Measurements from ENCODE around the gene SOSTDC1. TPM values are rescaled to one million over a fixed set of nuclear protein-coding genes. Genes with fewer than 3 reads are reported as not detected.
"Not testable (repeated sequence)": the region's sequence is repeated elsewhere in the genome, so short reads cannot be mapped to it uniquely, and the experiment has no call there.

The SOSTDC1 gene
- polyA plus RNA-seq (ENCODE audit: insufficient read depth in 1 of 5, insufficient read length in 5 of 5, low replicate concordance in 1 of 5), result 10 to 100 TPM; 24.0 to 42.6 (median 33.0) TPM
- long read RNA-seq, donor 1, transcript SOSTDC1-201 (2 exons, 1,869 nt), result major isoform, 30 of 30 reads
- long read RNA-seq, donor 1, partial matches to known transcripts, result 0 of 30 reads
- long read RNA-seq, donor 1, other reads (novel, unspliced or antisense), result 0 of 30 reads
- long read RNA-seq, donor 2, transcript SOSTDC1-201 (2 exons, 1,869 nt), result major isoform, 19 of 24 reads
- long read RNA-seq, donor 2, partial matches to known transcripts, result 5 of 24 reads
- long read RNA-seq, donor 2, other reads (novel, unspliced or antisense), result 0 of 24 reads
- long read RNA-seq, donor 3, transcript SOSTDC1-201 (2 exons, 1,869 nt), result major isoform, 15 of 15 reads
- long read RNA-seq, donor 3, partial matches to known transcripts, result 0 of 15 reads
- long read RNA-seq, donor 3, other reads (novel, unspliced or antisense), result 0 of 15 reads
- long read RNA-seq, donor 4, transcript SOSTDC1-201 (2 exons, 1,869 nt), result major isoform, 13 of 13 reads
- long read RNA-seq, donor 4, partial matches to known transcripts, result 0 of 13 reads
- long read RNA-seq, donor 4, other reads (novel, unspliced or antisense), result 0 of 13 reads
- long read RNA-seq, donor 5, transcript SOSTDC1-201 (2 exons, 1,869 nt), result major isoform, 25 of 47 reads
- long read RNA-seq, donor 5, partial matches to known transcripts, result 22 of 47 reads
- long read RNA-seq, donor 5, other reads (novel, unspliced or antisense), result 0 of 47 reads
- long read RNA-seq, donor 6, transcript SOSTDC1-201 (2 exons, 1,869 nt), result major isoform, 24 of 24 reads
- long read RNA-seq, donor 6, partial matches to known transcripts, result 0 of 24 reads
- long read RNA-seq, donor 6, other reads (novel, unspliced or antisense), result 0 of 24 reads
- long read RNA-seq, donor 7, partial matches to known transcripts, result 0 of 2 reads
- long read RNA-seq, donor 7, other reads (novel, unspliced or antisense), result 0 of 2 reads
- long read RNA-seq, donor 8, transcript SOSTDC1-201 (2 exons, 1,869 nt), result major isoform, 10 of 15 reads
- long read RNA-seq, donor 8, partial matches to known transcripts, result 5 of 15 reads
- long read RNA-seq, donor 8, other reads (novel, unspliced or antisense), result 0 of 15 reads

- DNase-seq, result peak; percentile 66 to 71
These were observed at the start of gene SOSTDC1 for GRCh38 chr7:16465469-16466361. Gene SOSTDC1 (minus strand): TSS chr7:16465738. CDS start chr7:16465668, 70 bp downstream.

- no peak for DNase-seq
These were observed 49.2 kb upstream of the SOSTDC1 start for GRCh38 chr7:16514729-16515128.

- DNase-seq, result no peak
These were observed 48.7 kb upstream of the SOSTDC1 start for GRCh38 chr7:16514271-16514670.

GRCh38 chr7:16512097-16512496 is 46.6 kb upstream of the SOSTDC1 start:
- no peak for DNase-seq

GRCh38 chr7:16511314-16511713 is 45.8 kb upstream of the SOSTDC1 start:
- DNase-seq, result no peak

- DNase-seq, result no peak
These were observed 44.3 kb upstream of the SOSTDC1 start for GRCh38 chr7:16509829-16510228.

- not testable (repeated sequence) for DNase-seq
These were observed 40.9 kb upstream of the SOSTDC1 start for GRCh38 chr7:16506422-16506821.

- no peak for DNase-seq
These were observed 38.5 kb upstream of the SOSTDC1 start for GRCh38 chr7:16504019-16504418.

- no peak for DNase-seq
These were observed 36.8 kb upstream of the SOSTDC1 start for GRCh38 chr7:16502303-16502702.

GRCh38 chr7:16498122-16498521 is 32.6 kb upstream of the SOSTDC1 start:
- no peak for DNase-seq

GRCh38 chr7:16494955-16495719 is 29.6 kb upstream of the SOSTDC1 start:
- DNase-seq, result no peak

GRCh38 chr7:16494551-16494950 is 29.0 kb upstream of the SOSTDC1 start:
- no peak for DNase-seq

- no peak for DNase-seq
These were observed 27.7 kb upstream of the SOSTDC1 start for GRCh38 chr7:16493266-16493665.

- DNase-seq, result no peak
These were observed 27.1 kb upstream of the SOSTDC1 start for GRCh38 chr7:16492513-16493062.

GRCh38 chr7:16491148-16491547 is 25.6 kb upstream of the SOSTDC1 start:
- no peak for DNase-seq

- no peak for DNase-seq
These were observed 19.1 kb upstream of the SOSTDC1 start for GRCh38 chr7:16484453-16485158.

- DNase-seq, result no peak
These were observed 14.1 kb upstream of the SOSTDC1 start for GRCh38 chr7:16479591-16479990.

- peak; percentile 27 to 32 for DNase-seq
These were observed 13.6 kb upstream of the SOSTDC1 start for GRCh38 chr7:16479161-16479560.

GRCh38 chr7:16471933-16472332 is 6.4 kb upstream of the SOSTDC1 start:
- no peak for DNase-seq
